Activated CD8-positive, alpha-beta memory T cell treated with anti-CD3 and anti-CD28 coated beads for 4 hours (primary cell): ENCODE data around the gene ITGA4.

Experiments
- DNase-seq, 2 donors: peaks; one replicate each; pipeline ENCODE4 v3.0.0-alpha.2; 2020; ENCODE audit warnings: low read depth in 2 of 2

The ITGA4 gene

DNA sequence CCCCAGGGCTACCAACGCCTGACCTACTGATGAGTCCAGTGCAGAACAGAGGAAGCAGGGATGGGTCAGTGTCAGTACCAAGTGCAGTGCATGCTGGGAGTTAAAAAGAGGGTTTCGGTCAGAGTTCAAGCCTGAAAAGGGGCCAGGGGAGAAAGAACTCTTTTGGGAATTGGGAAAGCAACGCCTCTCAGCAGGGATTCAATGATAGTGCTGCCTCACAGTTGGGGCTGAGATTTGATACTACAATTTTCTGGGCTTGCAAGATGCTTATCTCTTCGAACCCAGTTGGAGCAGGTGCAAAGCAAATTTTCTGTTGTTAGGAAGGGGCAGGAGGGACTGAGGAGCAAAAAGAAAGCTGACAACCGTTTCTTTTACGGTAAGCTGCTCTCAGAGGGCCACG lies 117.1 kb downstream of the ITGA4 start:
- no peak for DNase-seq

DNA sequence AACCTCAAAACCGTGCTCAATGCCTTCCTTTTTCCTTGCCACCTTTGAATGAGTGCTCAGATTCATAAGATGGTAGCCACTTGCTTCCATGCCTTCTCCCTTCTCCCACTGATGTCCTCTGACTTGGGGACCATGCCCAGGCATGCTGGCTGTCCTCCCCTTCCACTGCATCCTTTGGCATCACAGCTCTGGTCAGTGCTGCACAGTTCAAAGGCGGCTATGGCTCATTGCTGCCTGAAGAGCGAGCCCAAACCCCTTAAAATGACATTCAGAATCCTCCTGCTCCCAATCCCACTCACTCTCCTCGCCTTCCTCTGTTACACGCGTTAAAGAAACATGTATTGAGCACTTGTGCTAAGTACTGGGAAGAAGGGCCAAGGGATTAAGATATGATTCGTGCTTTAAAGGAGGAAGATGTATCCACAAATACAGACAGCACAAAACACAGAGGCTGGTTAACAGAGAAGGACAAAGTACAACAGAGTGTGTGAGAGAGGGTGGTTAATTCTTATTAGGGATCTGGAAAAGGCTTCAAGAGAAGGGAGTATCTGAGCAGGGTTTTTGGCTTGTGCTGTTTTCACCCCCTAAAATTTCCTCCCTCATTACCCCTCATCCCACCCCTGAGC lies 118.0 kb downstream of the ITGA4 start:
- no peak for DNase-seq

GRCh38 chr2:181575650-181576025 lies 118.5 kb downstream of the ITGA4 start:
- no peak for DNase-seq

- no peak for DNase-seq
Observed at GRCh38 chr2:181576431-181576830, 119.2 kb downstream of the ITGA4 start.

DNA sequence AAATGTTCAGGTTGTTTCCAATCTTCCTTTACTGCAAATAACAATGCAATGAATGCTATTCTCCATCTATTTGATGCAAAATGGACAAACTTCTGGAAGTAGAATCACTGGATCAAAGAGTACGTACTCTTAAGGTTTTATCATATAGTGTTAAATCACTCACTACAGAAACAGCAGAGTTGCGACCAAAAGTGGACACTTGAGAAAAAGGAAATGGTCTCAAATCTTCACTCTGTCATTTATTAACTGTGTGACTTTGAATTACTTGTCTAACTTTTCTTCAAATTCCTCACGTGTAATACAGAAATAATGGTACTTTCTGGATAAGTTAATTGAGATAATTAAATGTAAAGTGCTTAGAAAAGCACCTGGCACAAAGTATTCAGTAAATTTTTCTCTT lies 121.6 kb downstream of the ITGA4 start:
- DNase-seq, result no peak

DNA sequence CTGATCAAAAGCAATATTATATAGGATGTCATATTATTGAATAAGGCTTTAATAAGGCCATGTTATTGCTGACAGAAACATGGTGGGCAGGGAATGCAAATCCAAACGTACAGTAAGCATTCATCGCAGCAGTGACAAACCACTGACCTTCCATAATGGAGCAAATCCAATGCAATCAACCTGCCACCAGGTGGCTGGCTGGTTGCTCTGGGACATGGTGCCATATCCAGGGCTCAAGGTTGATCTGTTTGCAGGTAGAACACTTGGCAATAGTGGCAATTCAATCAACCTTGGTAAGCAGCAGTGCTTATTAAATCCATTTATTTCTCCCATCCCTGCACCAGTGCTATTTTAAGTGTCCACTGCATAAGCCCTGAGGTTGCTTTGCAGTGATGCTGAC lies 124.3 kb downstream of the ITGA4 start:
- DNase-seq, result no peak

DNA sequence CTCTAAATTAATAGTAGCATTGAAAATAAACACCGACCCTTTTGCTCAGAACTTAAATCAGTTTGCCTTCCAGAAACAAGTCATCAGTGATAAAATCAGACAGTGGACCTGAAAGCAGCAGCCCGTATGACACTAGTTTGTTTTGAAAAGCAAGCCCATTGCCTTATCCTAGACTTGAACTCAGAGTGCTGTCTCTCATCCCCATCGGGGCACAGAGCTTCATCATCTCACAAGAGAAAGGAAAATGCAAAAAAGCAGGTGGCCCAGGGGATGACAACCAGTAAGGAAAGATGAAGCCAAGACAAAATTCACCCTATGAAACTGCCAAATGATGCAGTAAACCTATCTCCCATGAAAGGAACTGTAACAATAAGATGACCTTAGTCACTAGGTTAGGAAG lies 128.5 kb downstream of the ITGA4 start:
- no peak for DNase-seq
